GM18858 (cell line): ENCODE results near the gene PPM1K.

Source experiments
- ATAC-seq: cut with Tn5 transposase; IDR thresholded peaks from one replicate; pipeline ENCODE4 v1.9.1; 2021; ENCODE audit not compliant: unreplicated experiment

PPM1K gene

GRCh38 chr4:88277711-88278225 lies 6.6 kb downstream of the PPM1K start:
- ATAC-seq: no peak

DNA sequence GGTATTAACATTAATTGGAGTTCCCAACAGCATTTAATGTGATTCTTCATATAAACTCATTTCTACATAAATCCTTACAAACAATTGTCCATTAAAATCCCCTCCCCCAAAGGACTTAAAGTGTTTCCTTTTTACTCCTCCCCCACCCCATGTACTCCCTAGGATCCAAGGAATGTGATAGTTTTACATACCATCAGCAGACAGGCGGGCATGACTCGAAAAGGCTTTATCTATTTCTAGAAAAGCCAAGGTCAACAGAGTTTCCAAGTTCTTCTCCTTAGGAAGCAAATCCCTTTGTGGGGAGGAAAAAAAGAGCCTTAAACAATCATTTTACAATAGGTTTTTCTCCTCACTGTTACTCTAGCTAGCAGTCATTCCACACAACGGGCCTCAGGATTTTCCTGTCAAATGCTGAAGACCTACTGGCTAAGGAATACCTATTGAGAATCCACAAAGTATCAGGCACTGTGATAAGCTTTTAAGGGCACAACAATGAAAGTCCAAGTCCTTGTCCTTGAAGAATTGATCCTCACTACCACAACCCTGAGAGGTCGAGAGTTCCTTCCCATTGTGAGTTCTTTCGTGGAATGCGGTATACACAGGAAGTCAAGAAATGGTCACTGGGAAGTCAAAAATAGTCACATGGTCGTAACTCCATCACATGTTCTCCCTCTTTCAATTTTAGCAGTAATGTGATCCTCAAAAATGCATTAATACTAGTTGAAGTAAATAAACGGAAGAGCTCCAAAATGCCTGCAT lies 7.2 kb downstream of the PPM1K start:
- no peak for ATAC-seq

- no peak for ATAC-seq
Measured at GRCh38 chr4:88275949-88276515, 8.3 kb downstream of the PPM1K start.

DNA sequence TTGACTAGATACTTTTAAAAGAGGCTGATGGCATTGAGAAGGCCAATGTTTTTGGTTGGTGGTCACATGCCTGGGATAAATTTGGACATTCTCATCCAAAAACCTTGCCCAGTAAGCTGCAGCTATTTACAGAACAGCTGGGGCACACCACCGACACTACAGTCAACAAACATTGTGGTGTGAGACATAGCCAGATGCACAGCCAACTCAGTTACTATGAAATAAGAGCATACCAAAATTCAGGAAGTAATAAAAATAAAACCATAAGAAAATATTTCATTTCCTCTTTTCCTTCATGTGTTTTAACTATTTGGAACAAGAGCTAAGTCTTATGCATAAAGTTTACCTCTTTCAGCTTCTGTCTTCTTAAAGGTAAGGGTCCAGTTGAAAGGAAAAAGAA lies 8.8 kb downstream of the PPM1K start:
- peak; percentile 56 for ATAC-seq

DNA sequence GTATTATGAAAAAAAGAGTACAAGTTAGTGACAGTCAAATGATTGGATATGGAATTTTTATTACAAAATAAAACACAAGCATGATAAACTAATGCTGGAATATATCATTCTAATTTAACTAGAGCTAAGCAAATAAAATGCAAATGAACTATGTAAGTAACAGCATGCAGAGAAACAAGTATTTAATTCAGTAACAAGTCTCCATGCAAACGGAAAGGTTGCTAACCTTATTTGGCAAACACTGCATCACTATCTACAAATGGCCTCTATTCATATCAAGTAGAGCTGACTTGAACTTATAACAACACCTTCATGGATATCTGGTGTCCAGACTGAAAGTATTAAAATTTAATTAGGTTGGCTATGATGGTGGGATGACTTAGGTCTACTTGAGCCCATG lies 15.4 kb downstream of the PPM1K start:
- ATAC-seq: no peak

GRCh38 chr4:88264336-88264735 lies 20.0 kb downstream of the PPM1K start:
- ATAC-seq: no peak

- ATAC-seq: no peak
Measured at GRCh38 chr4:88257726-88258125, 26.6 kb downstream of the PPM1K start.

GRCh38 chr4:88255111-88255510 lies 29.2 kb downstream of the PPM1K start:
- no peak for ATAC-seq

GRCh38 chr4:88251924-88252323 lies 32.4 kb downstream of the PPM1K start:
- no peak for ATAC-seq

GRCh38 chr4:88247148-88247547 lies 37.2 kb downstream of the PPM1K start:
- no peak for ATAC-seq

- ATAC-seq: no peak
Measured at GRCh38 chr4:88246600-88246999, 37.8 kb downstream of the PPM1K start.

- ATAC-seq: no peak
Measured at GRCh38 chr4:88244816-88245579, 39.4 kb downstream of the PPM1K start.

- no peak for ATAC-seq
Measured at GRCh38 chr4:88244056-88244455, 40.3 kb downstream of the PPM1K start.

DNA sequence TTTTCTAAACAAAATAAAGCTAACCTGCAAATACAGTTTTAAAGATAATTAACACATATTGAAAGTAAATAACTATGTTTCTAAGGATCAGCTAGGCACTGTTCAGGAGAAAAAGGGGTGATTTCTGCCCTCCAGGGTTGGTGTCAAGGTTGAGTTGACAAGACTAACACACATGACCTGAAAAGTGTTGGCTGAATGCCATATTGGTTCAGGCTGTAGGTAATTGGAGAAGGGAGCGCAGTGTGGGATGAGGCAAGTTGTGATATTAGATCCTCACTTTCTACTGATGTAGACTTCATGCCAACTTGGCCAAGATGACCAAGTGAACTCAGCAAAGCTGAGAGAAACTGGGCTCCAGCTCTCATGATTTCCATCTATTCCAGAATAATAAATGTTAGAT lies 42.2 kb downstream of the PPM1K start:
- no peak for ATAC-seq

- ATAC-seq: no peak
Measured at GRCh38 chr4:88240297-88240714, 44.1 kb downstream of the PPM1K start.

DNA sequence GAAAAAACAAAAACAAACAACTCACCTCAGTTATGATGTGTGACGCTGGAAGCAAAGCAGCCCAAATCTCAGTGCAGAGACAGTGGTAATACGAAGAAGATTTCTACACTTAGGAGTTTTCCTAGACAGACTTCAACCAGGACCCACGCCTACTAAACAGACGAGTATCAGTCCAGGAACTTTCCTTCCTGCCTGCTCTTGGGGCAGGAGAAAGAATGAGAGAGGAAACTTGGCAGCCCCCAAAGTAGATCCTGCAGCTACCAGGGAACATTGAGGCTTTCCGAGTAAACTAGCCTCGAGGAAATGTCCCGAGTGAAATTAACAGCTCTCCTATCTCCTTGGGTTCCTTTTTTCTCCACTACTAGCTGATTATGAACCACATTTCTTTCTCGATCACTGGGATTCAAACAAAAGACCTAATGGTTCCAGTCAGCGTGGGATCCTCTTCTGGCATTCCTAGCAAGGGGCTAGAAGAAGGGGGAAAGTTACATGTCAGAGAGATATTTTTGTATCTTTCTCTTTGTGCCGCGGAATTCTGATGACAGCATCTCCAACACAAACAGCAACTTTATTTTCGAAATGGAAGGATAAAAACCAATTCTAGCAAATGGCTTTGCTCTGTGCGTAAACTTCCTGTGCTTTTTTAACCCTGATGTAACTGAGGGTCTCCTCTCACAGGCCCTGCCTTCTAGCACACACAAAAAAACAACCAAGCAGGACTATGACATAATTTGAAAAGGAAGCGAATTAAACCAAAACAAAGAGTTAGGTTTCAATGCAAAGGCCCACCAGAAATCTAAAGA lies 53.2 kb downstream of the PPM1K start:
- ATAC-seq: no peak

GRCh38 chr4:88230461-88230891 lies 53.9 kb downstream of the PPM1K start:
- no peak for ATAC-seq

- no peak for ATAC-seq
Measured at GRCh38 chr4:88227734-88228133, 56.6 kb downstream of the PPM1K start.

- no peak for ATAC-seq
Measured at GRCh38 chr4:88226143-88226542, 58.2 kb downstream of the PPM1K start.

DNA sequence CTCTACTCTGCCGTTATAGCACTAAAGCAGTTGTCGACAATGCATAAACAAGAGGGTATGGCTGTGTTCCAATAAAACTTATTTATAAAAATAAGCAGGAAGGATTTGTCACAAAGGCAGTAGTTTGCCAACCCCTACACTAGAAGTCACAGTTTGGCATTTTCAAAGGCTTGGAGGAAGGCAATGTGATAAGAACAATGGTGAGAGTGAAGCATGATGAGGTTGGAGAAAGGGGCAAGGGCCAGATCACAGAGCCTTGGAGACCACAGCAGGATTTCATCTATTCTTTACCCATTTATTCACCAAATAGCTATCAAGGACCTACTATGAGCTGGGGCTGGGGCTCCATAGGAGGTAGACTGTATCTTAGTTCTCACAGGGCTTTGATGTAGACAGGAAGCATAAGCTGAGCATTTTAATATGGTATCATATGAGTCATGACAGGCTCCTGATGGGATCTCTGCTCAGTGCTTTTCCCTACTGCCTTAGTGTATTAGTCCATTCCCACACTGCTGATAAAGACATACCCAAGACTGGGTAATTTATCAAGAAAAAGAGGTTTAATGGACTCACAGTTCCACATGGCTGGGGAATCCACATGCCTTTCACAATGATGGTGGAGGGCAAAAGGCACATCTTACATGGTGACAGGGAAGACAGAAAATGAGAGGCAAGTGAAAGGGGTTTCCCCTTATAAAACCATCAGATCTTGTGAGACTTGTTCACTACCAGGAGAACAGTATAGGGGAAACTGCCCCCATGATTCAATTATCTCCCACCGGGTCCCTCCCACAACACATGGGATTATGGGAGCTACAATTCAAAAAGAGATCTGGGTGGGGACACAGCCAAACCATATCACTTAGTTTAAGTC lies 58.9 kb downstream of the PPM1K start:
- ATAC-seq: no peak
